Measurements from ENCODE around the gene SLC22A17. TPM values are rescaled to one million over a fixed set of nuclear protein-coding genes. Genes with fewer than 3 reads are reported as not detected.

SLC22A17 gene
- total and polyA plus RNA-seq, 2 of the 13 experiments (the other 11 are each of a cell fraction or from before 2014, with no cell fraction given) = 0.95 to 1.1 TPM

GRCh38 chr14:23379366-23380196, 26.9 kb upstream of the SLC22A17 start (continued):
- TF ChIP-seq BCL3 (CRISPR knock-in tag; IDR thresholded peaks at IDR 0.05) (0 out of 2 replicates have a peak, but pooled peaks have one; percentile 64), ZSCAN30 (CRISPR knock-in tag; IDR thresholded peaks at IDR 0.05) (no peak), PCBP1 (IDR thresholded peaks at IDR 0.05; ENCODE audit: borderline replicate concordance, low read depth, low read length) (no peak), ERF (CRISPR knock-in tag; IDR thresholded peaks at IDR 0.05) (peak; percentile 93), FOXP1 (IDR thresholded peaks at IDR 0.05) (no peak), FOXP1 (CRISPR knock-in tag; IDR thresholded peaks at IDR 0.05) (no peak), ZNF331 (CRISPR knock-in tag; IDR thresholded peaks at IDR 0.05) (peak; percentile 80; the same call in 1 of the 2 replicates), ZNF569 (CRISPR knock-in tag; IDR thresholded peaks at IDR 0.05; ENCODE audit: borderline replicate concordance) (no peak), ZFP82 (CRISPR knock-in tag; IDR thresholded peaks at IDR 0.05; ENCODE audit: borderline replicate concordance) (no peak), SP4 (CRISPR knock-in tag; IDR thresholded peaks at IDR 0.05) (no peak; the same call in 1 of the 2 replicates), ZNF10 (CRISPR knock-in tag; IDR thresholded peaks at IDR 0.05; ENCODE audit: borderline replicate concordance, low read depth) (no peak), ZNF335 (CRISPR knock-in tag; IDR thresholded peaks at IDR 0.05) (no peak), SMARCE1 (IDR thresholded peaks at IDR 0.05; ENCODE audit: borderline replicate concordance) (no peak), ZBTB46 (CRISPR knock-in tag; IDR thresholded peaks at IDR 0.05; ENCODE audit: borderline replicate concordance) (no peak; the same call in 1 of the 2 replicates), HOXA3 (CRISPR knock-in tag; IDR thresholded peaks at IDR 0.05) (peak; percentile 55; the same call in 1 of the 2 replicates), KLF16 (CRISPR knock-in tag; IDR thresholded peaks at IDR 0.05) (0 out of 4 replicates have a peak, but pooled peaks of 1 of the 2 experiments have one; percentile 66), NRL (CRISPR knock-in tag; IDR thresholded peaks at IDR 0.05; ENCODE audit: borderline replicate concordance) (peak; percentile 73), ZNF513 (CRISPR knock-in tag; conservative IDR thresholded peaks at IDR 0.05) (peak; percentile 78; the same call in 1 of the 2 replicates), TCF12 (IDR thresholded peaks at IDR 0.05) (no peak), TCF12 (CRISPR knock-in tag; IDR thresholded peaks at IDR 0.05) (no peak), MXD4 (CRISPR knock-in tag; IDR thresholded peaks at IDR 0.05) (no peak), TSC22D2 (CRISPR knock-in tag; IDR thresholded peaks at IDR 0.05; ENCODE audit: borderline replicate concordance) (peak; percentile 77; the same call in 1 of the 2 replicates), JUNB (CRISPR knock-in tag; IDR thresholded peaks at IDR 0.05; ENCODE audit: borderline replicate concordance) (no peak), SAFB2 (CRISPR knock-in tag; IDR thresholded peaks at IDR 0.05; ENCODE audit: borderline replicate concordance, low read depth) (no peak), GABPB1 (CRISPR knock-in tag; IDR thresholded peaks at IDR 0.05) (peak; percentile 59), ZFX (CRISPR knock-in tag; IDR thresholded peaks at IDR 0.05; ENCODE audit: low read depth) (peak; percentile 47; the same call in 1 of the 2 replicates), MIER2 (CRISPR knock-in tag; IDR thresholded peaks at IDR 0.05) (peak; percentile 68; the same call in 1 of the 2 replicates)
